HG02852 (cell line): ENCODE measurements around the gene CADM4.

Source experiments
- ATAC-seq: cut with Tn5 transposase; IDR thresholded peaks from one replicate; pipeline ENCODE4 v1.9.1; 2021; ENCODE audit warnings: mild to moderate bottlenecking, moderate library complexity; ENCODE audit not compliant: unreplicated experiment

CADM4 gene

GRCh38 chr19:43634872-43635560, 4.6 kb downstream of the CADM4 start:
- no peak for ATAC-seq

GRCh38 chr19:43634506-43634871, 5.2 kb downstream of the CADM4 start:
- ATAC-seq = no peak

GRCh38 chr19:43634068-43634467, 5.6 kb downstream of the CADM4 start:
- no peak for ATAC-seq

- ATAC-seq = no peak
Measured at GRCh38 chr19:43633520-43633919, 6.1 kb downstream of the CADM4 start.

- no peak for ATAC-seq
Measured at GRCh38 chr19:43631491-43631890, 8.2 kb downstream of the CADM4 start.

DNA sequence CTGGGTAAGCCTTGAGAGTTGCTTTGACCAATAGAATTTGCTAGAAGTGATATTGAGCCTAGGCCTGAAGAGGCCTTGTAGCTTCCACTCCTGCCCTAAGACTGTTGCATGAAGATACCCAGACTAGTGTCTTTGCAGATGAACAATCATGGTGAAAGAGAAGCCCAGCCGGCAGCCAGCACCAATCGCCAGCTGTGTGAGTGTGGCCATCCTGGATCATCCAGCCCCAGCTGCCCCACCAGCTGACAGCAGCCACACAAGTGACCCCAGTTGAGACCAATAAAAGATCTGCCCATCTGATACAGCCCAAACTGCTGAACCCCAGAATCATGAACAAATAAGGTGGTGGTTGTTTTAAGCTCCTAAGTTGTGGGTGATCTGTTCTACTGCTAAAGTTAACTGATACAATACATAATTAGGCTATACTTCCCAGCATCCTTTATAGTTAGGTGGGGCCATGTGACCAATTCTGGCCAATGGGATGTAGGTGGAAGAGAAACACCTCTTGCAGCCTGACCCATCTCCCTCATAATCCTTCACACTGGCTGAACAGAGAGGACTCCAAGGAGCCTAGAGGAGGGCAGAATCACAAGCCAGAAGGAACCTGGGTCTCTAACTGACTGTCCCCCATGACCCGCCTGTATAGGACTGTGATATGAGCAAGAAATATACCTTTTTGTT, 10.9 kb downstream of the CADM4 start:
- no peak for ATAC-seq

DNA sequence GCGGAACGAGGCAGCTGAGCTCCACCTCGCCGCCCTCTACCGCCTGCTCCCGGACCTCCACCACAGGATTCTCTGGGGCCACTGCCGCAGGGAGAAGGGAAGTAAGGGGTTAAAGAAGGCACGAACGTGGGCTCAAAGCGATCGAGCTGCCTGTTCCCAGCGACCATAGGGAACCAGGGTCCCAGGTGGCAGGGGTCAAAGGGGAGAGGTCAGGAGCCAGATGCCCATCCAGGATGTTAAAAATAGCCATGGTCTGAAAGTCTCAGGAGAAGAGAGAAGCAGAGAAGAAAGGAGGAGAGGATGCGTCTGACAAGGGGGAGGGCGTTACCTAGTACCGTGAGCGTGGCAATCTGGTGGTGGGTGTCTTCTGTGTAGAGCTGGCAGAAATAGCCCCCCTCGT, 12.8 kb downstream of the CADM4 start:
- ATAC-seq = no peak

DNA sequence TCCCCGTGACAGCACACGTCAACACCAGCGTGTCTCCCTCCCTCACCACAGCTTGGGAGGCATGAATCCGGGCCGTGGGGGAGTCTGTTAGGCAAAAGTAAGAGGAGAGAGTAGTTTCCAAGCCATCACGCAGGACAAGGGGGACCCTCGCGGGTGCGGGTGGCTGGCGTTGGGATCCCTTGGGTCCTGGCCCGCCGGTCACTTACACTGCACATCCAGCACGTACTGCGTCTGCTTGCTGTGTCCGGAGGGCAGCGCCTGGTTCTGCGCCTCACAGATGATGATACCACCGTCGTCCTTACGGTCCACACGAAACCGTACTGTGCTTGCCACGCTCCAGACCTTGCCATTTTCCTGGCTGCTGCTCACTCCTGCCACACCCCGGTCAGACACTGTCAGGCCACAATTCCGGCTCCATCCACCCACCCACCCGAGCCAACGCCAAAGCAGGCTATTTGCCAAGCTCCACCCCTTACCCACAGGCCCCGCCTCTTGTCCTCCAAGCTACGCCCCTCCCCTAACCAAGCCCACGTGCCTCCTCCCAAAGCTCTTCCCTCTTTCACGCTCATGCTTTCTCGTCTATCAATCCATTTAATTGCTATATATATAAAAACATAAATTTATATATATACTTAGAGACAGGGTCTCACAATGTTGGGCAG, 13.6 kb downstream of the CADM4 start:
- ATAC-seq = no peak

DNA sequence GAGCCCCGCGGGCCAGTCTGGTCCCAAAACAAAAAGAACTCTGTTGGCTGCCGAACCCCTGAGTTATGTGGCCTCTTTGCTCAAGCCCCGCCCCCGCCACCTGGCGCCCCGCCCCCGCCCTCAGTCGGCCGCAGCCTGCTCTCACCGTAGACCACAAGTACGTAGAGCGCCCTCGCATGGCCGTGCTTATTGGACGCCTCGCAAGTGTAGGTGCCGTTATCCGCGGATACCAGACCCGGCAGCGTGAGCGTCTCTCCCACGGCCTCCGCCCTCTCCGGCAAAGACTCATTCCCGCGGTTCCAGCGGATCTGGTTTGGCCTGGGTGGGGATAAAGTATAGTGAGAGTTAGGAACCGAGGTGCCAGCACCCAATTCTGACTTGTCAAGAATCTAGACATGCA, 14.7 kb downstream of the CADM4 start:
- no peak for ATAC-seq

DNA sequence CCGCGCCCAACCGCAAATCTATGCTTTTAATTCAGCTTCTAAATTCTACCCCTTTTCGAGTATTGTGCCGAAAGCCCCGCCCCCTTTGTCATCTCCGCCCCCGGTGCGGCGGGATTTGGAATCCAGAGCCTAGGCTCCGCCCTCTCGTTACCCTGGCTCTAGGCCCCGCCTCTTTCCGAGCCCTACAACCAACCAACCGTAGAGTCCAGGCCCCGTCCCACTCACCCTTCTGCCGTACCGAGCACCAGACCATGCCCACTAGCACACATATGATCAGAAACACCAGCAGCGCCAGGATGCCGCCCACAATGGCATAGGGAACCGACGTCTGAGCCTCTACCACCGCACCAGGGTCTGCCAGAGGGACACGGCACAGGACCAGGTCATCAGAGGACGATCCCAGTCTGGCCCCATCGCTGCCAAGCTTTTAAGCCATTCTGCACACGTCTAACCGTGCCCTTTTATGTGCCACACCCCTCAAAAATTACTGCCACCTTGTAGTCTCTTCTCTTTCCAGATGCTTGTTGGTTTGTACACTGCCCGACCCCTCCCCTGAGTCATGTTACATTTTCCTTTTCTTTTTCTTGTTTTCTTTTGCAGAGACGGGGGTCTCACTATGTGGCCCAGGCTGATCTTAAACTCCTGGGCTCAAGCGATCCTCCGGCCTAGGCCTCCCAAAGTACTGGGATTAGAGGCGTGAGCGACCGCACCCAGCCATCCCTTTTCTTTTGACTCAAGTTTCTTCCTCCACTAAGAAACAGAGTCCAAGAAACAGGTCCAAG, 15.6 kb downstream of the CADM4 start:
- no peak for ATAC-seq

DNA sequence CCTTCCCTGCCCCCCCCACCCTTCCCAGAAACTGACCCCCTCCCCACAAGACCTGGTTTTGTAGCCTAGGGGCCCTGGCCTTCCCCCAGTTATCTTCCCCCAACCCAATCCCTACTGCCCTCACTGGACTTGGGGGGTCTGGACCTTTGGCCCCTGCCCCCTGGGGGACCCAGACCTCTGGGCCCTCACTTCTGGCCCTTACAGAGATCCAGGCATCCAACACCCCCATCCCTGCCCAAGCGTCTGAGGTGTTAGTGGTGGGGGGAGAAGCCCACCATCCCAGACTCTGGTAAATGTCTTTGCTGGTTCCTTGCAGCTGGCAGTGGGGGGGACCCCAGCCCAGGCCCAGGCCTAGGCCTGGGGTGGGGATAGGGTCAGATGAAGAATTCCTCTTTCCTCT, 16.7 kb downstream of the CADM4 start:
- ATAC-seq = no peak

DNA sequence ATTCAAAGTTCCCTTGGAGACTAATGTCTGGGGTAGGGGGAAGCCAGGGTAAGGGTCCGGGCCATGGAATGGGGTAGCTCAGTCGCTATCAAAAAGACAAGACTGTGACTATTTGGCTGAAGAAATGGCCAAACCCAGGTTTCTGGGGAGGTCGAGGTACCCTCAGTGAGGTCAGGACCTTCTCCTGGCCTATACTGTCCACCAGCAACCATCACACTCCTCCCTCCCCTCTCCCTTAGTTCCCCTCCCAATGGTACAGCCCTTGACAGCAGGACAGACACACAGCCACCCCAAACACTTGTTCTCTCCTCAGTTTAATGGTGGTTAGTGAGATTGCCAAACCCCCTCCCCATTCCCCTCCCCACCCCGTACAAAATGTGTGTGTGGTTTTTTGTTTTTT, 17.6 kb downstream of the CADM4 start:
- no peak for ATAC-seq

DNA sequence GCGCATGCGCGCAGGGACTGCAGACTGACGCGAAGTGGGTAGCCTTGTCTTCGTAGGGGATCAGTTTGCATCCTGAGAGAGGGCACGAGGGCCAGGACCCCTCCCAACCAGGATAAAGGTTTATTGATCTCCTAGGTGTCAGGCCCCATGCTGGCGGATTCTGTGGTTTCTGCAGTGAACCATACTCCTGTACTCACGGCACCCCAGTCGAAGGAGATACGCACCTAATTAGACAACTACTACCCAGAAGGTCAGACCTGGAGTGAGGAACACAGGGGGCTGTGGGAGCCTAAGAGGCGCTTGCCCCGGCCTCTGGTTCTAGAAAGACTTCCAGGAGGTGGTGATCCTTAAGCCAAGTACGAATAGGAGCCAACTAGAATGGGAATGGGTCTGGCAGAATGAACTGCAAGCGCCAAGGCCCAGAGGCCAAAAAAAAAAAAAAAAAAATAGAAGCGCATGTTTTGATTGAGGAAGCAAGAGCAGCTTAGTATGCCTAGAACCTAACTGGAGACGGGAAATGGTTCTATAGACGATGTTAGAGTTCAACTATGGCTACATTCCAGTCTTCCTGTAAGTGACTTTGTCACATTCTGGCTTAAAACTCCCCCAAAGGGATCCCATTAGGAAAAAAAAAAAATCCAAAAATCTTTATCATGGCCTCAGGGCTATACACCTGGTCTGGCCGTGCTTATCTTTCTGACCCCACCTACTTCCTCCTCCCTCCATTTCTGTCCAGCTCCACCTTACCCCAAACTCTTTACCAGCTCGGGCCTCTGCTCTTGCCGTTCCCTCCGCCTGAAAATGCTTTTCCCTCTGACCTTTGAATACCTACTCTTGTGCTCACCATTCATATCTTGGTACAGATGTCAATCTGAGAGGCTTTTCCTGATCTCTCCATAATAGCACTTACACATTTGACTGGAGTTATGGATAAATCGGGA, 19.3 kb downstream of the CADM4 start:
- no peak for ATAC-seq

GRCh38 chr19:43619262-43620060, 20.2 kb downstream of the CADM4 start, which contains the start of gene ZNF428:
Gene ZNF428 (minus strand): TSS chr19:43619629. CDS start chr19:43614304, 5,325 bp downstream.
- peak; percentile 75 for ATAC-seq

- peak; percentile 32 for ATAC-seq
Measured at GRCh38 chr19:43618921-43619261, 20.8 kb downstream of the CADM4 start.

GRCh38 chr19:43616954-43617353, 22.7 kb downstream of the CADM4 start:
- no peak for ATAC-seq

- no peak for ATAC-seq
Measured at GRCh38 chr19:43616306-43616705, 23.3 kb downstream of the CADM4 start.

DNA sequence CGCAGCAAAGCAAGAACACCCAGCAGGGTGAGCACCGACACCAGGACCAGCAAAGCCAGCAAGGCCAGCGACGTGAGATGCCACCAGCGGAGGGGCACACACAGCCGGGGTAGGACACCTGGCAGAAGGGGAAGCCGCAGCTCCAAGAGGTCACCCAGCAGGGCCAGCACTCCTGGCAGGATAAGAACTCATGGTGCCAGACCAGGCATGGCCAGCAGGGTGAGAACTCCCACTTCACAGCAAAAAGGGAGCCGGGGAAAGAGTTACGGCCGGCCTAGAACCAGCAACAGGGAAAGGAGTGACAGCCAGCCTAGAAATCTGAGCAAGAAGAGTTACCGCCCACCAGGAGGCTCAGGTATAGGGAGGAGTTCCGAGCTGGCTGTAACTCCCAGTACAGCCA, 27.3 kb downstream of the CADM4 start:
- ATAC-seq = no peak

- ATAC-seq = no peak
Measured at GRCh38 chr19:43611788-43612187, 27.9 kb downstream of the CADM4 start, which contains the start of gene SRRM5. Gene SRRM5 (plus strand): TSS chr19:43612088. CDS start chr19:43612122, 34 bp downstream.
